ENCODE measurements around the gene SYS1.
A peak's percentile ranks its signal among the peaks of the same experiment; 100 is the strongest.

The SYS1 gene

DNA sequence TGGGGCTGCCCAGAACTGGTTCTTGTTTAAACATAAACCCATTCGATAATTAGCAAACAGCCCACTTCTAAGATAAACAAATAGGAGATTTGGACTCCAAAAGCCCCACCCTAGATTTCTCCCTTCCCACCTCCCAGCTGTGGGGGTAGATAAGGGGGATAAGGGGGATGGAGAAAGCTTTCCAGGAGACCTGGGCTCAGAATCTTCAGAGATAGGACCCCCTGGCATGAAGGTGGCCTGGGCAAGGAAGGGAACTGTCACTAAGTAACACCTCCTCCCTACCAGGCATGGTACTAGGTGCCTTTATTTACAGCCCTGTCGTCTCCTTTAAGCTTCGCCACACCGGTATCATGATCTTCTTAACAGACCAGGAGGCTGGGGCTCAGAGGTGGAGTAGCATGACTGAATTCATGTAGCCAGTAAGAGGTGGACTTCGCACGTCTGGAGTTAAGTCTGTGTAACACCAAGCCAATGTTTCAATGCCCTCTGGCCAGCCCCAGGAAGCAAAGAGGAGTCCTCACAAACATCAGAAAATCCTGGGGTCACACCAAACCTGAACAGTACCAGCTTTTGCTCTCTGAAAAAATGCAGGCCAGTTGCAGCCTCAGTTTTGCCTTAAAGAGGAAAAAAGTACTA lies 19.3 kb upstream of the SYS1 start:
- no peak overlapping the region for H3K4me2 ChIP-seq (ENCODE audit: low read depth, low read length, poor library complexity, severe bottlenecking)
- no peaks in the 10 kb centered on the region for H3F3A ChIP-seq (ENCODE audit: low read depth)
- H3K9ac ChIP-seq (ENCODE audit: low read depth, low read length, poor library complexity, severe bottlenecking): no peak overlapping the region
- H3K9me2 ChIP-seq (replicated peaks; ENCODE audit: low read depth, low read length): no peaks in the 10 kb centered on the region
- H3K9me3 ChIP-seq (ENCODE audit: insufficient read depth, low read depth, low read length): no peaks in the 10 kb centered on the region
- H3K4me1 ChIP-seq (ENCODE audit: insufficient read depth, low read length, poor library complexity, severe bottlenecking): peaks cover 38% of the 10 kb centered on the region
- H4K20me1 ChIP-seq (ENCODE audit: insufficient read depth, low read length, poor library complexity, severe bottlenecking): no peaks in the 10 kb centered on the region
- no peak overlapping the region for H2AFZ ChIP-seq (ENCODE audit: low read length)
- TF ChIP-seq EZH2phosphoT487 (IDR thresholded peaks at IDR 0.05; ENCODE audit: borderline replicate concordance): no peak
- TF ChIP-seq, protein P1, sequence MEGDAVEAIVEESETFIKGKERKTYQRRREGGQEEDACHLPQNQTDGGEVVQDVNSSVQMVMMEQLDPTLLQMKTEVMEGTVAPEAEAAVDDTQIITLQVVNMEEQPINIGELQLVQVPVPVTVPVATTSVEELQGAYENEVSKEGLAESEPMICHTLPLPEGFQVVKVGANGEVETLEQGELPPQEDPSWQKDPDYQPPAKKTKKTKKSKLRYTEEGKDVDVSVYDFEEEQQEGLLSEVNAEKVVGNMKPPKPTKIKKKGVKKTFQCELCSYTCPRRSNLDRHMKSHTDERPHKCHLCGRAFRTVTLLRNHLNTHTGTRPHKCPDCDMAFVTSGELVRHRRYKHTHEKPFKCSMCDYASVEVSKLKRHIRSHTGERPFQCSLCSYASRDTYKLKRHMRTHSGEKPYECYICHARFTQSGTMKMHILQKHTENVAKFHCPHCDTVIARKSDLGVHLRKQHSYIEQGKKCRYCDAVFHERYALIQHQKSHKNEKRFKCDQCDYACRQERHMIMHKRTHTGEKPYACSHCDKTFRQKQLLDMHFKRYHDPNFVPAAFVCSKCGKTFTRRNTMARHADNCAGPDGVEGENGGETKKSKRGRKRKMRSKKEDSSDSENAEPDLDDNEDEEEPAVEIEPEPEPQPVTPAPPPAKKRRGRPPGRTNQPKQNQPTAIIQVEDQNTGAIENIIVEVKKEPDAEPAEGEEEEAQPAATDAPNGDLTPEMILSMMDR (conservative IDR thresholded peaks at IDR 0.05; ENCODE audit: low read length): no peak
- H3K27me3 ChIP-seq (ENCODE audit: insufficient read depth, low read length, poor library complexity, severe bottlenecking): no peaks in the 10 kb centered on the region
- no peak overlapping the region for H3K4me3 ChIP-seq (ENCODE audit: low read length, poor library complexity, severe bottlenecking)
- no peaks in the 10 kb centered on the region for H3K79me2 ChIP-seq (ENCODE audit: insufficient read depth, low read length)
- no peaks in the 10 kb centered on the region for H3K36me3 ChIP-seq (ENCODE audit: insufficient read depth, low read length)

DNA sequence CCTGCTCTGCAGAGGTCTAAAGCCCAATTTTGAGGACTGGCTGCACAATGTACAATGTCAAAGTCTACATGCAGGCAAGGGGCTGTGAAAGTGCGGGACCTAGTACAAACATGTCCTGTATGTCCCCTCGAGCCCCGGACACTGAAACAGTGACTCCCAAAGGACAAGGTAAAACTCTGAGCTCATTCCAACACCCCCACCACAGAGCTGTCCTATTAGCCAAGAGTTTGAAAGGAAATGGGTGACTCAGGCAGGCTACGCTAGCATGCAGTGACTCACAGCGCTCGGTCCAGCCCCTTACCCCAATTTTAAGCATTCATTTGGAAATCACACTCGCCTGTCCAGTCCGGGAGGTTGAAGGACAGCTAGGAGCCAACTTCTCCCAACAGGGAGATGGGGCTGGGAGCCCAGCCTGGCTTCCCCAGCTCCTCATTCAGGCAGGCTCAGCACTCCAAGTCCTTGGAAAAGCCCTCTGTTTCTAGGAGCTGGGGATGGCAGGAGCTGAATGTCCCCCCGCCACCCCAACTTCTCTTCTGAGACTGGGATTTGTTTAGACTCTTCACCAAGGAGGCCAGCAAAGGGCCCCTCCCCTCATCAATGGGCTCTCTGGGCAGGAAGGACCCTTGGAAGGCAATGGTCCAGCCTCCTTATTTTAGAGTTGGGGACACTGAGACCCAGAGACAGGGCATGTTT lies 18.6 kb upstream of the SYS1 start:
- H3K4me3 ChIP-seq (ENCODE audit: low read length, poor library complexity, severe bottlenecking): no peak overlapping the region
- no peaks in the 10 kb centered on the region for H3K79me2 ChIP-seq (ENCODE audit: insufficient read depth, low read length)

DNA sequence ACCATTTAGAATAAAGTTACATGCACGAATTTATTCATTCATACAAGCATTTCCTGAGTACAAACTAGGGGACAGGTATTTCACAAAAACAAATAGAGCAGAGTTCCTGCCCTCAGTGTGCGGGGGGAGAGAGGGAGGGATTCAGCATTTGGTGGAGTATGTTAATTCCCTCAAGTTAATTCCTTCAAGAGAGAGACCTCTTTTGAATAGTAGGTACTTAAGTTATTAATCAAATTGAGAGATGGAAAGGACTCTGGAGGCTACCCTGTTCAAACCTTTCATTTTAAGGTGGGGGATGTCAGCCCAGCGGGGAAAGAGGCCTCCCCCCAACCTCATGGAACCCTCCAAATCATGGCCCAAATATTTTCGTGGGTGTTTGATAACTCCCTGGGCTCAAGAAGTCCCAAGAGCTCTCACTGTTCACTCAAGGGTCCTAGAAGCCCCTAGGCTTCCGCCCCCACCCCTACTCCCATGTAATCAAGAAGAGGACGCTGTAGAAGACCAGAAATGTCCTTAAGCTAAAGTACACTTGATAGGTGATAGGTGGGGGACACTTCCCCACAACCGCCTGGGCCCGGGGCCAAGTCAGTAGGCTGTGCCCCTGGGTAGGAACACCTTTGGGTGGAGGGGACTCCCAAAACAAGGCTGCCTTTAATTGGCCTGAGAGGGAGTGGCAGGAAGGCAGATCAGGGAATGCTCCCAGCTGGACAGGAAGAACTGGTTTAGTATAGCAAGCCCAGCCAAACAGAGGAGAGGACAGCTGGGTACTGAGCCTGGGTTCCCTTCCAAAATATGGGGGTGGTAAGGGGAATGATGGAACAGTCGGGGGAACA lies 17.6 kb upstream of the SYS1 start:
- Histone ChIP-seq H3K27me3 (ENCODE audit: insufficient read depth, low read length, poor library complexity, severe bottlenecking) (no peaks in the 10 kb centered on the region), H3F3A (ENCODE audit: low read depth) (no peaks in the 10 kb centered on the region), H3K4me1 (ENCODE audit: insufficient read depth, low read length, poor library complexity, severe bottlenecking) (peaks cover 38% of the 10 kb centered on the region), H4K20me1 (ENCODE audit: insufficient read depth, low read length, poor library complexity, severe bottlenecking) (no peaks in the 10 kb centered on the region), H3K9me2 (replicated peaks; ENCODE audit: low read depth, low read length) (no peaks in the 10 kb centered on the region), H3K4me3 (ENCODE audit: low read length, poor library complexity, severe bottlenecking) (no peak overlapping the region), H3K4me2 (ENCODE audit: low read depth, low read length, poor library complexity, severe bottlenecking) (peak overlapping the region; percentile 57), H3K79me2 (ENCODE audit: insufficient read depth, low read length) (no peaks in the 10 kb centered on the region), H3K9ac (ENCODE audit: low read depth, low read length, poor library complexity, severe bottlenecking) (peak overlapping the region; percentile 12), H3K36me3 (ENCODE audit: insufficient read depth, low read length) (no peaks in the 10 kb centered on the region), H3K9me3 (ENCODE audit: insufficient read depth, low read depth, low read length) (no peaks in the 10 kb centered on the region), H2AFZ (ENCODE audit: low read length) (peak overlapping the region; percentile 22; the same call in 1 of the 2 replicates)
- TF ChIP-seq, protein P1 (conservative IDR thresholded peaks at IDR 0.05; ENCODE audit: low read length): no peak
- no peak for TF ChIP-seq EZH2phosphoT487 (IDR thresholded peaks at IDR 0.05; ENCODE audit: borderline replicate concordance)

More for the DNA sequence above, 18.6 kb upstream of the SYS1 start:
- H3K9ac ChIP-seq (ENCODE audit: low read depth, low read length, poor library complexity, severe bottlenecking): no peak overlapping the region
- H3K9me3 ChIP-seq (ENCODE audit: insufficient read depth, low read depth, low read length): no peaks in the 10 kb centered on the region
- TF ChIP-seq, protein P1 (conservative IDR thresholded peaks at IDR 0.05; ENCODE audit: low read length): no peak
- no peak for TF ChIP-seq EZH2phosphoT487 (IDR thresholded peaks at IDR 0.05; ENCODE audit: borderline replicate concordance)
- H3K27me3 ChIP-seq (ENCODE audit: insufficient read depth, low read length, poor library complexity, severe bottlenecking): no peaks in the 10 kb centered on the region
- no peak overlapping the region for H3K4me2 ChIP-seq (ENCODE audit: low read depth, low read length, poor library complexity, severe bottlenecking)
- H3K36me3 ChIP-seq (ENCODE audit: insufficient read depth, low read length): no peaks in the 10 kb centered on the region
- H3F3A ChIP-seq (ENCODE audit: low read depth): no peaks in the 10 kb centered on the region
- no peaks in the 10 kb centered on the region for H4K20me1 ChIP-seq (ENCODE audit: insufficient read depth, low read length, poor library complexity, severe bottlenecking)
- H3K9me2 ChIP-seq (replicated peaks; ENCODE audit: low read depth, low read length): no peaks in the 10 kb centered on the region
- no peak overlapping the region for H2AFZ ChIP-seq (ENCODE audit: low read length)
- H3K4me1 ChIP-seq (ENCODE audit: insufficient read depth, low read length, poor library complexity, severe bottlenecking): peaks cover 38% of the 10 kb centered on the region

All from Loucy (cell line).